GM12878 (cell line): Measurements from ENCODE around the gene KRTAP12-4. TPM values are rescaled to one million over a fixed set of nuclear protein-coding genes. Genes with fewer than 3 reads are reported as not detected.

ENCODE experiments used
- ATAC-seq: fragments of 200-7000 bp; cut with Tn5 transposase; 3 replicates; pipeline ENCODE4 v1.9.1; 2020; ENCODE audit warnings: mild to moderate bottlenecking, moderate library complexity
- BruUV-seq: library from RNA; stranded (reverse); fragments of 400-500 nt; replicated peaks from 2 replicates; lab custom pipeline; 2021; lab: Mats Ljungman, UMichigan
- CTCF ChIA-PET: fragments of 300-600 bp; sonication (Branson Sonifier 250); formaldehyde crosslinking; extraction: SDS; loops from one replicate; lab custom pipeline; 2021; ENCODE audit warnings: inconsistent platforms; lab: Yijun Ruan, JAX
- POLR2A ChIA-PET: fragments of 350-600 bp; formaldehyde crosslinking; extraction: SDS; loops from one replicate; lab custom pipeline; 2021; ENCODE audit warnings: inconsistent platforms; lab: Charles Lee
- RAD21 ChIA-PET: fragments of 300-600 bp; sonication (Branson Sonifier 250); formaldehyde crosslinking; loops from one replicate; lab custom pipeline; 2023; ENCODE audit warnings: antibody characterized with exemption; ENCODE audit not compliant: unreplicated experiment; lab: Charles Lee
- SMC1A ChIA-PET: fragments of 300-600 bp; sonication (Branson Sonifier 250); formaldehyde crosslinking; loops from one replicate; lab custom pipeline; 2023; ENCODE audit not compliant: unreplicated experiment, uncharacterized antibody; lab: Charles Lee
- DNase-seq: peaks from one replicate; pipeline ENCODE4 v3.0.0-alpha.2; 2011; ENCODE audit warnings: low read depth, low spot score
- FAIRE-seq: peaks from 3 replicates; lab custom pipeline; 2011; peaks lifted over from hg19 to GRCh38; lab: Jason Lieb, UNC
- H2AFZ ChIP-seq: 2 replicates; pipeline ENCODE4 v1.6.0; 2011; ENCODE audit warnings: low read depth, low read length, control low read depth; ENCODE audit not compliant: control insufficient read depth
- H3K27ac ChIP-seq: 2 replicates; pipeline ENCODE4 v1.5.1; 2011; ENCODE audit warnings: control low read depth; ENCODE audit not compliant: control insufficient read depth, insufficient read depth
- H3K27me3 ChIP-seq, 2 experiments: replicated peaks in 1 of 2; 2 replicates each; pipeline versions ENCODE4 v1.6.0 to v1.6.1; 2011; ENCODE audit warnings: low read length in 1 of 2; ENCODE audit not compliant: control insufficient read depth in 2 of 2, insufficient read depth in 2 of 2
- H3K36me3 ChIP-seq, 2 experiments: 2 replicates each; pipeline ENCODE4 v1.5.1; 2011; ENCODE audit warnings: low read length in 1 of 2; ENCODE audit not compliant: control insufficient read depth in 2 of 2, insufficient read depth in 2 of 2
- H3K4me1 ChIP-seq: 2 replicates; pipeline ENCODE4 v1.6.1; 2011; ENCODE audit warnings: mild to moderate bottlenecking, low read length, moderate library complexity, mixed read lengths; ENCODE audit not compliant: control insufficient read depth, insufficient read depth
- H3K4me2 ChIP-seq: 2 replicates; pipeline ENCODE4 v1.6.0; 2011; ENCODE audit warnings: control low read depth; ENCODE audit not compliant: control insufficient read depth, insufficient read depth
- H3K4me3 ChIP-seq: fragments of 200-600 bp; sonication (generic); 2 replicates; pipeline ENCODE4 v1.5.1; 2016
- H3K79me2 ChIP-seq: 2 replicates; pipeline ENCODE4 v1.6.0; 2011; ENCODE audit warnings: low read length; ENCODE audit not compliant: control insufficient read depth, insufficient read depth
- H3K9ac ChIP-seq: 2 replicates; pipeline ENCODE4 v1.8.0; 2011; ENCODE audit warnings: low read length, control low read depth, mixed read lengths; ENCODE audit not compliant: control insufficient read depth, insufficient read depth
- H3K9me3 ChIP-seq: replicated peaks from 3 replicates; pipeline ENCODE4 v1.5.1; 2011; ENCODE audit warnings: mild to moderate bottlenecking, low read length; ENCODE audit not compliant: control insufficient read depth, insufficient read depth
- H4K20me1 ChIP-seq: 2 replicates; pipeline ENCODE4 v1.6.0; 2011; ENCODE audit not compliant: control insufficient read depth, insufficient read depth
- WGBS: methylation state at CpG from one replicate; pipeline ENCODE4 v1.1.6; 2016; ENCODE audit warnings: low lambda C conversion rate; ENCODE audit not compliant: insufficient replicate concordance, insufficient coverage; ENCODE audit errors: missing lambda C conversion rate; 5-methylcytosine and 5-hydroxymethylcytosine counted together
- in situ Hi-C: fragments of 300-500 bp; cut with MboI; formaldehyde crosslinking; loops from 9 replicates; pipeline ENCODE4 v1.14.3; 2018; ENCODE audit warnings: mixed read lengths
- intact Hi-C: fragments of 100-400 bp; cut with micrococcal nuclease; formaldehyde crosslinking; loops from one replicate; pipeline ENCODE4 v1.14.2; 2022; ENCODE audit not compliant: unreplicated experiment
- polyA plus RNA-seq, 11 experiments: library from polyadenylated mRNA; depleted of rRNA in 4 of 11; unstranded in 6 of 11; stranded (reverse) in 5 of 11; fragments of >200 nt; fragmentation: Nextera tagmentation in 4 of 11; fragmentation: Illumina TruSeq in 1 of 11; extraction: Ambion mirVana in 4 of 11; extraction: Trizol in 1 of 11; gene quantifications; 1 replicate in 1 of 11; 2 replicates in 10 of 11; pipeline versions ENCODE4 v1.2.1 to v1.2.3, GENCODE V29; 2011 to 2016; ENCODE audit warnings: inconsistent platforms in 2 of 11, missing spikeins in 2 of 11, low read depth in 1 of 11
- total RNA-seq, 4 experiments: library from RNA; depleted of rRNA in 3 of 4; stranded (reverse); fragments of >200 nt in 3 of 4; fragmentation: Illumina TruSeq in 1 of 4; extraction: Trizol in 1 of 4; gene quantifications; 2 replicates each; pipeline versions ENCODE4 v1.2.1 to v1.2.3, GENCODE V29; 2013 to 2021
- TF ChIP-seq, protein P1 (sequence below): IDR thresholded peaks from 2 replicates; pipeline ENCODE4 v1.6.1; 2012; ENCODE audit warnings: improper control_type of control experiment, low read depth, low read length; ENCODE audit not compliant: insufficient replicate concordance

Gene KRTAP12-4
- total and polyA plus RNA-seq, 10 of the 15 experiments (the other 5 are each of a cell fraction or from before 2014, with no cell fraction given) = not detected

DNA sequence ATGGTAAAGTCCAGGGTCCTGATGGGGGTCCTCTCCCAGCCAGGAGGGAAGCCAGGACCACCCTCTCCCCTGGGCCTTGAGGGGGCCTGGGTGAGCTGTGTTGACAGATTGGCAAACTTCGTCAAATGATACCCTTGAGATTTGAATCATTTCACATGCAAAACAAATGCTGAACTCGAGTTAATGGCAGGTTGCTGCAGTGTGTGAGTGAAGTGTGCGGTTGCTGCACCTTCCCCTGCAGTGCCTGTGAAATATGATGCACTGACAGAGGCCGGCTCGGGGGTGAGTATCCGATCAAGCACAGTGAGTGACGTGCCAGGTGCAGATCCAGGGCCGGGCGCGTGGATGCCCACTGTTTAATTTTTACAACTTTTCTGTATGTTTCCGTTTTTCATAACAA is 33.2 kb upstream of the KRTAP12-4 start:
- Histone ChIP-seq H3K79me2 (no peaks in the 10 kb centered on the region), H3K36me3 (no peaks in the 10 kb centered on the region), H3K27me3 (peaks cover 0 to 1% of the 10 kb centered on the region in 2 experiments; a peak in 2 of 4 replicates), H3K27ac (no peak overlapping the region), H3K9me3 (no peaks in the 10 kb centered on the region), H3K9ac (no peak overlapping the region), H2AFZ (no peak overlapping the region), H4K20me1 (no peaks in the 10 kb centered on the region), H3K4me1 (no peaks in the 10 kb centered on the region; the same call in 1 of the 2 replicates), H3K4me2 (no peak overlapping the region), H3K4me3 (no peak overlapping the region)
- in situ Hi-C loops = no loop called here
- TF ChIP-seq, protein P1, sequence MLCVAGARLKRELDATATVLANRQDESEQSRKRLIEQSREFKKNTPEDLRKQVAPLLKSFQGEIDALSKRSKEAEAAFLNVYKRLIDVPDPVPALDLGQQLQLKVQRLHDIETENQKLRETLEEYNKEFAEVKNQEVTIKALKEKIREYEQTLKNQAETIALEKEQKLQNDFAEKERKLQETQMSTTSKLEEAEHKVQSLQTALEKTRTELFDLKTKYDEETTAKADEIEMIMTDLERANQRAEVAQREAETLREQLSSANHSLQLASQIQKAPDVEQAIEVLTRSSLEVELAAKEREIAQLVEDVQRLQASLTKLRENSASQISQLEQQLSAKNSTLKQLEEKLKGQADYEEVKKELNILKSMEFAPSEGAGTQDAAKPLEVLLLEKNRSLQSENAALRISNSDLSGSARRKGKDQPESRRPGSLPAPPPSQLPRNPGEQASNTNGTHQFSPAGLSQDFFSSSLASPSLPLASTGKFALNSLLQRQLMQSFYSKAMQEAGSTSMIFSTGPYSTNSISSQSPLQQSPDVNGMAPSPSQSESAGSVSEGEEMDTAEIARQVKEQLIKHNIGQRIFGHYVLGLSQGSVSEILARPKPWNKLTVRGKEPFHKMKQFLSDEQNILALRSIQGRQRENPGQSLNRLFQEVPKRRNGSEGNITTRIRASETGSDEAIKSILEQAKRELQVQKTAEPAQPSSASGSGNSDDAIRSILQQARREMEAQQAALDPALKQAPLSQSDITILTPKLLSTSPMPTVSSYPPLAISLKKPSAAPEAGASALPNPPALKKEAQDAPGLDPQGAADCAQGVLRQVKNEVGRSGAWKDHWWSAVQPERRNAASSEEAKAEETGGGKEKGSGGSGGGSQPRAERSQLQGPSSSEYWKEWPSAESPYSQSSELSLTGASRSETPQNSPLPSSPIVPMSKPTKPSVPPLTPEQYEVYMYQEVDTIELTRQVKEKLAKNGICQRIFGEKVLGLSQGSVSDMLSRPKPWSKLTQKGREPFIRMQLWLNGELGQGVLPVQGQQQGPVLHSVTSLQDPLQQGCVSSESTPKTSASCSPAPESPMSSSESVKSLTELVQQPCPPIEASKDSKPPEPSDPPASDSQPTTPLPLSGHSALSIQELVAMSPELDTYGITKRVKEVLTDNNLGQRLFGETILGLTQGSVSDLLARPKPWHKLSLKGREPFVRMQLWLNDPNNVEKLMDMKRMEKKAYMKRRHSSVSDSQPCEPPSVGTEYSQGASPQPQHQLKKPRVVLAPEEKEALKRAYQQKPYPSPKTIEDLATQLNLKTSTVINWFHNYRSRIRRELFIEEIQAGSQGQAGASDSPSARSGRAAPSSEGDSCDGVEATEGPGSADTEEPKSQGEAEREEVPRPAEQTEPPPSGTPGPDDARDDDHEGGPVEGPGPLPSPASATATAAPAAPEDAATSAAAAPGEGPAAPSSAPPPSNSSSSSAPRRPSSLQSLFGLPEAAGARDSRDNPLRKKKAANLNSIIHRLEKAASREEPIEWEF = no peak
- no peak for DNase-seq
- intact Hi-C loops = no loop called here
- no peak for ATAC-seq
- BruUV-seq = no TSS peak
- ChIA-PET CTCF (no interaction called here), SMC1A (no interaction called here), POLR2A (no interaction called here), RAD21 (no interaction called here)
- 22% methylated on average over 11 of the region's 11 CpGs for WGBS
- FAIRE-seq = no peak
